ENCODE results near the gene ANK2. TPM values are rescaled to one million over a fixed set of nuclear protein-coding genes. Genes with fewer than 3 reads are reported as not detected.

The ANK2 gene
- total RNA-seq, 5 donors from 2014 or later (not counting 1 experiment from before 2014, with no cell fraction given): 0.25 to 0.62 (median 0.31) TPM; not detected in 1

DNA sequence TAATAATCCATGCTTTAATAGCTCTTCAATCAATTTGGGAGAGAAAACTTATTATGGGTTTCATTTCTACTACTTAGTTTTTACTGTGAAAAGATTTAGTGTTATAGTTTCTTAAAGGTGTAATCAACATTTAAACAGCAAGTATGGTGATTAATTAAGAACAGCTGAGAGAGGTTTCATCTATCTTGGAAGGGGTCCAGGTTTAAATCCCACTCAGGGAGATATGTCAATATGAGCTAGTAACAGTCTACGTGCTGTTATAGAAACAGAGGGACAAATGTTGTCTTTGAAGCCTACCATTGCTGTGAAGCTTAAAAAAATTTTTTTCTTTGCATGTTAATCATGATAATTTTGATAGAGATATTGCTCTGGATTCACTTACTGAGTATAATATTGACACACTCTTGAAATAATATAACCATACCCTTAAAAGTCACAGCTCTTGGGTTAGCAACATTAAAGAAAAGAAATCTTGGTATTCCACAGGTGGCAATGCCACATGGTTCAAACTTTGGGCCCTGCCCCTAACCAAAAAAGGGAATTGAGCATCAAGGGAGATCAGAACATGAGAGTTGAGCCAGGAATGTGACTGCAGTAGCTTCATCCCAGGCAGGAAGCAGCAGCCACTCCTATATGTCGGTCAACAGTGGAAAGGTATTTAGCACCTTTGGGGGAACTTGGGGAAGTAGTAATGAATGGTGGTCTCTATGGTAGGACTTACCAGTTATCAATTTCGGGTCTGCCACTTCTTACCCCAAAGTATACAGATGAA is 107.8 kb downstream of the ANK2 start:
- WGBS (ENCODE audit: insufficient coverage): no CpG with 5 or more reads among the region's 3 CpGs
- CTCF ChIA-PET: no interaction called here

DNA sequence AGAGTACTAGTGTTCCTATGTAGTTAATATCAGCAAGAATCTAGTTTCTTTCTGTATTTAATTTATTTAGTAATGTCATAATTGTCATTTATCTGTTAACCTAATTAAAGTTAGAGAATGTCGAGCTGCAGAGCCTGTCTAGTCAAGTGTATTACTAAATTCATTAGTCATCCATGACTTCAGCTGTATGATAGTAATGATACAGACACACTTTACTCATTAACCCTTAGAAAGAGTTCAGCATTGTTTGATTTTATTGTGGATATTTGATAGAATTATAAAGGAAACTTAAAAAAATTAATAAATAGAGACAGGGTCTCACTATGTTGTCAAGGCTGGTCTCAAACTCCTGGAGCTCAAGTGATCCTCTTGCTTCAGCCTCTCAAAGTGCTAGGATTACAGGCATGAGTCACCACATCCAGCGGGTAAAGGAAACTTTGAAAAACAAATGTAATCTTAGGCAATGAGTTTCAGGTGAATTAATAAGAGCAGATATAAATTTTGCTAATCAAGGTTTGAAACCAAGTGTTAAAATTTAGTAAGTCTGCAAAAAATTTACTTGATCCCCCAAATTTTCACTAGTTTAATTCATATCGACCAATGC is 110.6 kb downstream of the ANK2 start:
- DNase-seq: no peak
- H3K4me3 Mint-ChIP-seq: no peak overlapping the region
- H3K9me3 Mint-ChIP-seq: no peaks in the 10 kb centered on the region
- H3K4me1 Mint-ChIP-seq: no peaks in the 10 kb centered on the region
- Histone ChIP-seq H3K4me1 (ENCODE audit: control insufficient read depth in 1 of 2, extremely low read depth in 1 of 2, insufficient read depth in 2 of 2, low read length in 2 of 2) (no peaks in the 10 kb centered on the region), H3K27me3 (replicated peaks in 1 of 2; ENCODE audit: control insufficient read depth in 2 of 2, extremely low read depth in 1 of 2, insufficient read depth in 2 of 2, low read length in 1 of 2) (no peaks in the 10 kb centered on the region), H3K36me3 (ENCODE audit: control insufficient read depth in 2 of 2, extremely low read depth in 1 of 2, insufficient read depth in 1 of 2, low read length in 1 of 2) (no peaks in the 10 kb centered on the region), H3K4me3 (ENCODE audit: control insufficient read depth in 1 of 2, extremely low read depth in 1 of 2, low read length in 1 of 2) (no peak overlapping the region), H3K9me3 (no peaks in the 10 kb centered on the region), H3K27ac (ENCODE audit: low read length) (no peak overlapping the region)
- ChIA-PET CTCF (no interaction called here), POLR2A (no interaction called here)
- H3K36me3 Mint-ChIP-seq: no peaks in the 10 kb centered on the region
- no peak for ATAC-seq (replicated peaks in 1 of 4)
- no peak overlapping the region for H3K27ac Mint-ChIP-seq
- no CpG with 5 or more reads among the region's 3 CpGs for WGBS (ENCODE audit: insufficient coverage)
- H3K27me3 Mint-ChIP-seq: peaks cover 0 to 5% of the 10 kb centered on the region in 2 donors

More for the DNA sequence above, 107.8 kb downstream of the ANK2 start:
- POLR2A ChIA-PET: no interaction called here
- H3K27me3 Mint-ChIP-seq: peaks cover 0 to 5% of the 10 kb centered on the region in 2 donors
- Histone ChIP-seq H3K27me3 (replicated peaks in 1 of 2; ENCODE audit: control insufficient read depth in 2 of 2, extremely low read depth in 1 of 2, insufficient read depth in 2 of 2, low read length in 1 of 2) (no peaks in the 10 kb centered on the region), H3K4me3 (ENCODE audit: control insufficient read depth in 1 of 2, extremely low read depth in 1 of 2, low read length in 1 of 2) (no peak overlapping the region), H3K4me1 (ENCODE audit: control insufficient read depth in 1 of 2, extremely low read depth in 1 of 2, insufficient read depth in 2 of 2, low read length in 2 of 2) (no peaks in the 10 kb centered on the region), H3K36me3 (ENCODE audit: control insufficient read depth in 2 of 2, extremely low read depth in 1 of 2, insufficient read depth in 1 of 2, low read length in 1 of 2) (no peaks in the 10 kb centered on the region), H3K27ac (ENCODE audit: low read length) (no peak overlapping the region), H3K9me3 (no peaks in the 10 kb centered on the region)
- H3K27ac Mint-ChIP-seq: no peak overlapping the region
- H3K9me3 Mint-ChIP-seq: no peaks in the 10 kb centered on the region
- no peaks in the 10 kb centered on the region for H3K4me1 Mint-ChIP-seq
- H3K4me3 Mint-ChIP-seq: no peak overlapping the region
- ATAC-seq (replicated peaks in 1 of 4) (no peak), DNase-seq (no peak)
- H3K36me3 Mint-ChIP-seq: no peaks in the 10 kb centered on the region

- H3K36me3 ChIP-seq (ENCODE audit: control insufficient read depth in 2 of 2, extremely low read depth in 1 of 2, insufficient read depth in 1 of 2, low read length in 1 of 2): no peaks in the 10 kb centered on the region
- H3K4me3 ChIP-seq (ENCODE audit: control insufficient read depth in 1 of 2, extremely low read depth in 1 of 2, low read length in 1 of 2): no peak overlapping the region
- H3K27me3 Mint-ChIP-seq: peaks cover 0 to 5% of the 10 kb centered on the region in 2 donors
- DNase-seq (no peak), ATAC-seq (replicated peaks in 1 of 4) (no peak)
- POLR2A ChIA-PET: no interaction called here
- H3K9me3 ChIP-seq: no peaks in the 10 kb centered on the region
- no peaks in the 10 kb centered on the region for H3K27me3 ChIP-seq (replicated peaks in 1 of 2; ENCODE audit: control insufficient read depth in 2 of 2, extremely low read depth in 1 of 2, insufficient read depth in 2 of 2, low read length in 1 of 2)
- no peaks in the 10 kb centered on the region for H3K4me1 ChIP-seq (ENCODE audit: control insufficient read depth in 1 of 2, extremely low read depth in 1 of 2, insufficient read depth in 2 of 2, low read length in 2 of 2)
- CTCF ChIA-PET: no interaction called here
- no peak overlapping the region for H3K27ac ChIP-seq (ENCODE audit: low read length)
- no peaks in the 10 kb centered on the region for H3K4me1 Mint-ChIP-seq
- H3K9me3 Mint-ChIP-seq: no peaks in the 10 kb centered on the region
- H3K36me3 Mint-ChIP-seq: no peaks in the 10 kb centered on the region
- H3K4me3 Mint-ChIP-seq: no peak overlapping the region
- no peak overlapping the region for H3K27ac Mint-ChIP-seq
- no CpG with 5 or more reads among the region's 3 CpGs for WGBS (ENCODE audit: insufficient coverage)
Observed at GRCh38 chr4:113160548-113160947, 111.1 kb downstream of the ANK2 start.

DNA sequence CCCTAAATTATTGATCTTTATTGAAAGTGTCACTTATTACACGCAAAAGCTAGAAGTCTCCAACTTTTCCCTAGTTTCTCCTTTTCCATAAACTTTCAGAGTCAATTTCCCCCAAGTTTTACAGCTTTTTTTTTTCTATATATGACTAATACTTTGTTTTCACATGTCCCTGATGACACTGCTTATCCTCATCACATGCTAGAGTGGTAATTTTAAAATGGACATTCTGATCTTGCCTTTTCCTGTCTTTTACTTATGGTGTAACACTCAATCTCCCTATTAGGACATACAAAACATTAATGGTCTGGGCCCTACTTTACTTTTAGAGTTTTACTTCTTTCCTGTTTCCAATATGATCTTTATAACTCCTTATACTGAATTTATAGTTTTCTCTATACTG is 112.6 kb downstream of the ANK2 start:
- ChIA-PET CTCF (no interaction called here), POLR2A (interaction anchor here in 1 of 2 donors (0.6 kb wide), 1 partner anchor 589 kb away, joined by 7 read pairs; no protein-coding TSS in a partner anchor)
- H3K27me3 Mint-ChIP-seq: peaks cover 0 to 5% of the 10 kb centered on the region in 2 donors
- Histone ChIP-seq H3K36me3 (ENCODE audit: control insufficient read depth in 2 of 2, extremely low read depth in 1 of 2, insufficient read depth in 1 of 2, low read length in 1 of 2) (no peaks in the 10 kb centered on the region), H3K4me3 (ENCODE audit: control insufficient read depth in 1 of 2, extremely low read depth in 1 of 2, low read length in 1 of 2) (no peak overlapping the region), H3K27ac (ENCODE audit: low read length) (no peak overlapping the region), H3K4me1 (ENCODE audit: control insufficient read depth in 1 of 2, extremely low read depth in 1 of 2, insufficient read depth in 2 of 2, low read length in 2 of 2) (no peaks in the 10 kb centered on the region), H3K27me3 (replicated peaks in 1 of 2; ENCODE audit: control insufficient read depth in 2 of 2, extremely low read depth in 1 of 2, insufficient read depth in 2 of 2, low read length in 1 of 2) (no peaks in the 10 kb centered on the region), H3K9me3 (no peaks in the 10 kb centered on the region)
- no peaks in the 10 kb centered on the region for H3K9me3 Mint-ChIP-seq
- no peak overlapping the region for H3K27ac Mint-ChIP-seq
- DNase-seq: no peak
- H3K4me3 Mint-ChIP-seq: no peak overlapping the region
- no peak for ATAC-seq (replicated peaks in 1 of 4)
- H3K4me1 Mint-ChIP-seq: no peaks in the 10 kb centered on the region
- H3K36me3 Mint-ChIP-seq: no peaks in the 10 kb centered on the region
- no CpG with 5 or more reads among the region's 1 CpG for WGBS (ENCODE audit: insufficient coverage)

DNA sequence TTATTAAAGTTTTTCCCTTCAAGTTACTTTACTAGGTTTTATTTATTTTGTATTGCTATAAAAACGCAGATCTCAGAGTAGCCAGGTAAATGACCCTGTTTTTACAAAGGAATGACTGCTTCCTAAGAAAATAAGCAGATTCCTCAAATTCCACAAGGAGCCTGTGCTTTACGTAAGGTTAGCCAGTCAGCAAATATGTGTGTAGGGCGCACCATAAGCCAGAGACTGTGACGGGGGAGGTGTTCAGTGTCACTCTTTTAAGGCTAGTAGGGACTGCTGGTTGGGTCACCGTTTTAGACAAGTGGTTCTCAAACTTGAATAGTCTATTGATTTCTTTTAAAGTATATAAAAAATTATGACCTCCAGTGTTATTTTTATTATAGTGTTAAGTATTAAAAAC is 119.9 kb downstream of the ANK2 start:
- no peaks in the 10 kb centered on the region for H3K4me1 Mint-ChIP-seq
- no peaks in the 10 kb centered on the region for H3K9me3 ChIP-seq
- no peaks in the 10 kb centered on the region for H3K36me3 Mint-ChIP-seq
- H3K4me3 Mint-ChIP-seq: no peak overlapping the region
- H3K27ac Mint-ChIP-seq: no peak overlapping the region
- H3K36me3 ChIP-seq (ENCODE audit: control insufficient read depth in 2 of 2, extremely low read depth in 1 of 2, insufficient read depth in 1 of 2, low read length in 1 of 2): no peaks in the 10 kb centered on the region
- peaks cover 0 to 2% of the 10 kb centered on the region in 2 donors for H3K27me3 Mint-ChIP-seq
- no peaks in the 10 kb centered on the region for H3K9me3 Mint-ChIP-seq
- ChIA-PET POLR2A (no interaction called here), CTCF (interaction anchor here in 1 of 2 donors (0.6 kb wide), 1 partner anchor 87 kb away, joined by 3 read pairs; no protein-coding TSS in a partner anchor)
- DNase-seq (no peak), ATAC-seq (replicated peaks in 1 of 4) (no peak)
- no CpG with 5 or more reads among the region's 5 CpGs for WGBS (ENCODE audit: insufficient coverage)
- H3K27me3 ChIP-seq (replicated peaks in 1 of 2; ENCODE audit: control insufficient read depth in 2 of 2, extremely low read depth in 1 of 2, insufficient read depth in 2 of 2, low read length in 1 of 2): no peaks in the 10 kb centered on the region
- H3K4me1 ChIP-seq (ENCODE audit: control insufficient read depth in 1 of 2, extremely low read depth in 1 of 2, insufficient read depth in 2 of 2, low read length in 2 of 2): no peaks in the 10 kb centered on the region
- H3K27ac ChIP-seq (ENCODE audit: low read length): no peak overlapping the region
- H3K4me3 ChIP-seq (ENCODE audit: control insufficient read depth in 1 of 2, extremely low read depth in 1 of 2, low read length in 1 of 2): no peak overlapping the region

GRCh38 chr4:113170115-113170804 is 120.8 kb downstream of the ANK2 start:
- no peak overlapping the region for H3K27ac Mint-ChIP-seq
- DNase-seq: no peak
- H3K27me3 Mint-ChIP-seq: peaks cover 0 to 2% of the 10 kb centered on the region in 2 donors
- no CpG with 5 or more reads among the region's 5 CpGs for WGBS (ENCODE audit: insufficient coverage)
- no peak overlapping the region for H3K27ac ChIP-seq (ENCODE audit: low read length)
- H3K4me3 Mint-ChIP-seq: no peak overlapping the region
- no peak overlapping the region for H3K4me3 ChIP-seq (ENCODE audit: control insufficient read depth in 1 of 2, extremely low read depth in 1 of 2, low read length in 1 of 2)
- H3K36me3 ChIP-seq (ENCODE audit: control insufficient read depth in 2 of 2, extremely low read depth in 1 of 2, insufficient read depth in 1 of 2, low read length in 1 of 2): no peaks in the 10 kb centered on the region
- H3K4me1 ChIP-seq (ENCODE audit: control insufficient read depth in 1 of 2, extremely low read depth in 1 of 2, insufficient read depth in 2 of 2, low read length in 2 of 2): no peaks in the 10 kb centered on the region
- no peak for ATAC-seq (replicated peaks in 1 of 4)
- H3K36me3 Mint-ChIP-seq: no peaks in the 10 kb centered on the region
- H3K9me3 ChIP-seq: no peaks in the 10 kb centered on the region
- no peaks in the 10 kb centered on the region for H3K27me3 ChIP-seq (replicated peaks in 1 of 2; ENCODE audit: control insufficient read depth in 2 of 2, extremely low read depth in 1 of 2, insufficient read depth in 2 of 2, low read length in 1 of 2)
- no peaks in the 10 kb centered on the region for H3K4me1 Mint-ChIP-seq
- ChIA-PET POLR2A (no interaction called here), CTCF (interaction anchor here in 1 of 2 donors (0.6 kb wide), 1 partner anchor 86 kb away, joined by 3 read pairs; no protein-coding TSS in a partner anchor)
- H3K9me3 Mint-ChIP-seq: no peaks in the 10 kb centered on the region
